HL-60/S4 treated with retinoic acid at 250 ng/mL for 4 days and 3 days (cell line): ENCODE results near the gene OPN4.
"Not testable (repeated sequence)": the region's sequence is repeated elsewhere in the genome, so short reads cannot be mapped to it uniquely, and the experiment has no call there.

Source experiments
- in situ Hi-C: fragments of 300-500 bp; cut with MboI; formaldehyde crosslinking; loops from 2 replicates; pipeline ENCODE4 v1.7.0; 2022; ENCODE audit warnings: low sequenced_read_pairs

Gene OPN4, protein sequence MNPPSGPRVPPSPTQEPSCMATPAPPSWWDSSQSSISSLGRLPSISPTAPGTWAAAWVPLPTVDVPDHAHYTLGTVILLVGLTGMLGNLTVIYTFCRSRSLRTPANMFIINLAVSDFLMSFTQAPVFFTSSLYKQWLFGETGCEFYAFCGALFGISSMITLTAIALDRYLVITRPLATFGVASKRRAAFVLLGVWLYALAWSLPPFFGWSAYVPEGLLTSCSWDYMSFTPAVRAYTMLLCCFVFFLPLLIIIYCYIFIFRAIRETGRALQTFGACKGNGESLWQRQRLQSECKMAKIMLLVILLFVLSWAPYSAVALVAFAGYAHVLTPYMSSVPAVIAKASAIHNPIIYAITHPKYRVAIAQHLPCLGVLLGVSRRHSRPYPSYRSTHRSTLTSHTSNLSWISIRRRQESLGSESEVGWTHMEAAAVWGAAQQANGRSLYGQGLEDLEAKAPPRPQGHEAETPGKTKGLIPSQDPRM

DNA sequence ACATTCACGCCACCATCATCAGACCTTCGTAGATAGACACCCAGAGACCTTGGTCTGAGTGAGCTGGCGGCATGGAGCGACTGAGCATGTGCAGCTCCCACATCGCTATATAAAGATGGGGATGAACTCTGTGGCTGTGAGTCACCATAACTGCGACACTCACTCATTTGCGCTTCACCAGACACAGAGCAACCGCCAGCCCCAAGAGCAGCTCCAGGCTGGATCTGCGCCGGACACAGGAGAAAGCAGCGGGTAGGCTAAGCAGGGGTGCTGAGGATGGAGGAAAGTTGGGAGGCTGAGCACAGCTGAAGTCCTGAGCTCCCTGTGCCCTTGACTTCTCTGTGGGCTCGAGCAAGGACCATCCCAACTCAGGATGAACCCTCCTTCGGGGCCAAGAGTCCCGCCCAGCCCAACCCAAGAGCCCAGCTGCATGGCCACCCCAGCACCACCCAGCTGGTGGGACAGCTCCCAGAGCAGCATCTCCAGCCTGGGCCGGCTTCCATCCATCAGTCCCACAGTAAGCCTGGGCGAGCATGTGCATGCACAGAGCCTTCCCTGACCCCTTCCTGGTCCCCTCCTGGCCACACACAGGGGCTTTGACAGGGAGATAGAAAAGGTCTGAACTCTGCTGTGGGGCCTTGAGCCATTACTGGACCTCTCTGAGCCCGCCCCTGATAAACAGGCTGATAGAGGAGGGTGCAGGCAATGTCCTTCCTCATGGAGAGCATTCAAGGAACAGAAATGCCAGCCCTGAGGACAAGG lies at the start of gene OPN4:
TSS of gene OPN4 (plus strand) at position 137 of the 762 bp plus-strand sequence. CDS start at position 374, 237 bp downstream.
- in situ Hi-C loops: no loop called here

DNA sequence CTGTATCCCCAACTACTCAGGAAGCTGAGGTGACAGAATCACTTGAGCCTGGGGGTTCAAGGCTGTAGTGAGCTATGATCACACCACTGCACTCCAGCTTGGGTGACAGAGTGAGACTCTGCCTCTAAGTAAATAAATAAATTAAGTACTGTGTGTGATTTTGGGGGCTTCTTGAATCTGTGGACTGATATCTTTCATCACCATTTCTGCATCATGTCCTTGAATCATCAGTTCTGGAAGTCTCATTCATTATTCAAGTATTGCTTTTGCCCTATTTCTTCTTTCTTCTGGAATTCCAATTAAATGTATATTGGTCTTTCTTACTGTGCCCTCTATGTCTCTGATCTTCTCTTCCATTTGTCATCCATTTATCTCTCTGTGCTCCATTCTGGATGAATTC lies 46.7 kb upstream of the OPN4 start:
- in situ Hi-C loops: no loop called here

DNA sequence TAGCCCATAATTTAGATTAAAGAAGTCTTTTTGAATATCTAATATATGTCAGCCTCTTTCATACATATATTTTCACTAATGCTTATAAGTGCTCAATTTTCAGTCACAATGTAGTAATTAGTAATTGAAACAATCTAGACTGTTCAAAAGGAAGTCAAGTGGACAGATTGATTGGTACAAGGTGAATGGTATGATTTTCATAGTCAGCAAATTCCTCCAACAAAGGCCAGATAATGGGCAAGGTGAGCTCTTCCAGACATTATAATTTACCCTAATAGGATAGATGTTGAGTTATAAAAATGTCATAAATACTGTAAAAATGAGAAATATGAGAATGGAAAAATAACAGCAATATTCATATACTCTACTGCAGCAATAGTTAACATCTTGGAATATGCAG lies 44.4 kb upstream of the OPN4 start:
- in situ Hi-C loops: no loop called here

DNA sequence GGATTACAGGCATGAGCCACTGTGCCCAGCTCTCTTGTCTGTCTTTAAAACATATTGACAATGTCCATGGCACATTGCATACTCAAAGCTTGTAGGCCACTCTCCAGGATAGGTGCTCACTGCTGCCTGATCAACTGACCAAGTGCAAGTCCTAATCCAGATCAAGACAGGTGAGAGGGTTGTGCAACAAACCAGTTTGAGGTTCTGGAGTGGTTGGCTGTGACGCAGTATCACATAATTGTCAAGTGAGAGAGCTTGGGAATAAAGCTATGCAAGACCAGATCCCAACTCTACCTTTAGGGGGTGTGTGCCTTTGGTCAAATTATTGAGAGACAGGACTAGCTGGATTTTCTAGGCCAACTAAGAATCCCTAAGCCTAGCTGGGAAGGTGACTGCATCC lies 43.0 kb upstream of the OPN4 start:
- in situ Hi-C loops: no loop called here

DNA sequence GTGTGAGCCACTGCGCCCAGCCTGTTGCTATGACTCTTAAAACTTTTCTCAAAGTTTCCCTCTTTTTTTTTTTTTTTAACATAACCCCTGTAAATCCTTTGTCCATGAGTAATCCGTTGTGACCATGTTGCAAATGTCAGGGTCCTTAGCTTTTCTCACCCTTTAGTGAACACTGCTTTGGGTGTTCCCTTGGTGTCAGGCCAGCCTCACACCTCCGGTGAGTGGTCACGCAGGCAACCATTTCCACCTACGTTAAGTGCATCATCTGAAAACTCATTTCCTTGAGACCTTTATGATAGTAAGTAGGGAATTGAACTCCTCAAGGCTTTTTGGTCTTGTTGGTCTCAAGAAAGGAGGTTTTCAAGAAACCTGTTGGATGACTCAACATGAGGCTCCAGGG lies 41.3 kb upstream of the OPN4 start:
- in situ Hi-C loops: no loop called here

DNA sequence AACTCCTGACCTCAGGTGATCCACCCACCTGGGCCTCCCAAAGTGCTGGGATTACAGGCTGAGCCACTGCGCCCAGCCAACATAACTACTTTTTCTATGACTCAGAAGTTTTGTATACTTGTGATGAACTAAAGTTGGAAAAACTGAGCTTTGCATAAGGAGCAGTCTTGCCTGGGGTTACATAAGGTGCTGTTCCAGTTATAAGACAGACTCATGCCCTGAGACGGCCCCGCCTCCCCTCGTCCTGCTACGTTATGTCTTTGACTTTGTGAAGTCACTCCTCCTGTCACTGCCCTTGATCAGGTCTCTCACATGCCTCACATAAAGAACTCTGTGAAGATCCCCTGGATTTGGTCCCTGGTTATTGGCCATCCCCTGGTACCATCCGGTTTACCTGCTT lies 40.4 kb upstream of the OPN4 start:
- in situ Hi-C loops: no loop called here

DNA sequence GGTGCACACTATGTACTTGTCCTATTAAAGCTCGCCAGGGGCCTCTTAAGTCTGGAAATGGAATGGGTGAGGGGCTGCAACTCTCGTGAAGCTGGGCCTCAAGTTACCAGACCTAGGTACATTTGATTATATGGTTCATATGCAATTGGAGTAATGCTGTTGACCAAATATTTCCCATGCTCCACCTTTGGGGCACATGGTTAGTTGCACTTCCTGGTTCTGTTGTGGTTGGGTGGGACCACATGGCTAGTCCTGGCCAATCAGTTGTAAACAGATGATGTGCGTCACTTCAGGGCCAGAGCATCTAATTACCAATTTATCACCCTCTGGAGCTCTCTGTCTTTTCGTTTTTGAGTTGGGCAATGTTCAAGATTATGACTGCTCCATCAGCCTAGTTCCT lies 39.5 kb upstream of the OPN4 start:
- in situ Hi-C loops: no loop called here

DNA sequence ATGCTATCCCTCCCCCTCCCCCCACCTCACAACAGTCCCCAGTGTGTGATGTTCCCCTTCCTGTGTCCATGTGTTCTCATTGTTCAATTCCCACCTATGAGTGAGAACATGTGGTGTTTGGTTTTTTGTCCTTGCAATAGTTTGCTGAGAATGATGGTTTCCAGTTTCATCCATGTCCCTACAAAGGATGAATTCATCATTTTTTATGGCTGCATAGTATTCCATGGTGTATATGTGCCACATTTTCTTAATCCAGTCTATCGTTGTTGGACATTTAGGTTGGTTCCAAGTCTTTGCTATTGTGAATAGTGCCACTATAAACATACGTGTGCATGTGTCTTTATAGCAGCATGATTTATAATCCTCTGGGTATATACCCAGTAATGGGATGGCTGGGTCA lies 37.1 kb upstream of the OPN4 start:
- in situ Hi-C loops: not testable (repeated sequence)

DNA sequence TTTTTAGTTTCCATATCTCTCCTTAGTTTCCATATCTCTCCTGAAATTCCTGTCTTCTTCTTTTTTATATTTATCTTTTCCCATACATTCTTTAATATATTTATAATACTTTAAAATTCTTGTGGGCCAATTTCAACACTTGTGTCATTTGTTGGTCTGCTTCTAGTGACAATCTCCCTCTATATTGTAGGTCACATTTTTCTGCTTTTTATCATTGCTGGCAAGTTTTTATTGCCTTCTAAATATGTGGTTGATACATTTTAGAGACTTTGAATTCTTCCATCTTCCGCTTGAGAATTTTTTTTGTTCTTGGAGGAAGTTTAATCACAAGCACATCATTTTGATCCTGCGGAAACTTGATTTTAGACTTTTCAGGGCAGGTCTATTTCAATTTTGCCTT lies 26.0 kb upstream of the OPN4 start:
- in situ Hi-C loops: no loop called here

DNA sequence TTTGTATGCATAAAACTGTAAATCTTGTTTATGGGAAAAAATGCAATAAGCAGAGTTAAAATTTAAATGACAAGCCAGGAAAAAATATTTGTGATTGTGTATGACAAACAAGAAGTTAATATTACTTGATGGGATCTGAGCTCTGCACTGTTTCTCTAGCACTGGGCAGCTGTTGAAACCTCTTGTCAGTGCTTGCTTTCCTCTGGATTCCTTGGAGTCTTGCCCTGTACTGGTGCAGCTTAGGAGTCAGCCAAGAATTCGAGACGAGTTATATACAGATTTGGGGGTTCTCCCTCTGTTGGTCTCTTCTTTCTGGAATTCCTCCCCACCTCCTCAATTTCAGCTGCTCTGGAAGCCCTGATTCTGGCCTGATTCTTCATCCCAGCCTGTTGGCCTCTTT lies 24.3 kb upstream of the OPN4 start:
- in situ Hi-C loops: no loop called here

DNA sequence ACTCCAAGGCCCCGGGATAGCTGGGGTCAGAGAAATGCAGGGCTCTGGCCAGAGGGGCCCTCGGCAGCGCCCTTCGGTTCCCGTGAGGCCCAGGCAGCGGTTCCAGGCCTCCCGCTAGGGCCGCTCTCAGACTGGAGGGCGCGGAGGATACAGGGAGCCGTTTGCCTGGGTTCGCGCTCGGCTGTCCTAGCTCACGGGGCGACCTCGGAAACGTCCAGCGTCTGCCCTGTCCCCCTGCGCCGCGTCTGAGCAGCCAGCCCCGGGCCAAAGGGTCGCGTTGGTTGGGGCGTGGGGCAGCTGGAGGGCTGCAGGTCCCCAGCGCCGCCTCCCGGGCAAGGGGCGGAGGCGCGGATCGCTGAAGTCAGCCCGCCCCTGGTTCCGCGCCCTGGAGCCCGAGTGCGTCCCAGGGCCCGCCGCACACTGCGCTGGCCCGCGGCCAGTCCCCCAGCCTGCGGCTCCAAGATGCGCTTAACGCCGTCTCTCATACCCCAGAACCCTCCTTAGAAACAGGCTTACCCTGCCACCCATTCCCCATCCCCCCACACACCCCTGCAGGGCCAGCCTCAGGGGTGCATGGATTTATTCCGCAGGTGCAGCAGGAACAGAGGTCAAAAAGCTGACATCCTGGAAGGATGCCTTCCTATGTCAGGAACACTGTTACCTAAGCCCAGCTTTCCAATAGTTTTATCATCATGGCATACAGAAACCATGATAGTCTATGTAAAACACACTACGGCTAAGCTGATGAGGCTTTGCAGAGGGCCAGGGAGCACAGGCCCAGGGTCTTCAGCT lies 22.1 kb upstream of the OPN4 start:
- in situ Hi-C loops: no loop called here

DNA sequence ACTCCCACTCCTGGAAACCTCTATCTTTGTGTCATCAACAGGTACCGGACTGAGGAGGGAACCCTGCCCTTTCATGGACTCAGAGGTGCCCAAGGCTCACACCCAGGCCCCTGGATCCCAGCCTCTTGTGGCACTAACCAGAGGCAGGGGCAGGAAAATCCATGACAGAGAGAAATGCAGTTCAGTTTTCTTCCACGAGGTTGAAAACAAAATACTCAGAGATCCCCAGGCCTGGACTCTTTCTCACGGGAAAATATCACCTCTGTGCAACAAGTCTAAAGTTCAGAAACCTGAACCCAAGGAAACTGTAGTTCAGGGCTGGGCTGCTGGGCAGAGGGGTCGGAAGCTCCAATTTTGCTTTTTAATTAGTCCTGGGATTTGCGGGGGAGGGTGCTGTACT lies 21.4 kb upstream of the OPN4 start:
- in situ Hi-C loops: no loop called here

DNA sequence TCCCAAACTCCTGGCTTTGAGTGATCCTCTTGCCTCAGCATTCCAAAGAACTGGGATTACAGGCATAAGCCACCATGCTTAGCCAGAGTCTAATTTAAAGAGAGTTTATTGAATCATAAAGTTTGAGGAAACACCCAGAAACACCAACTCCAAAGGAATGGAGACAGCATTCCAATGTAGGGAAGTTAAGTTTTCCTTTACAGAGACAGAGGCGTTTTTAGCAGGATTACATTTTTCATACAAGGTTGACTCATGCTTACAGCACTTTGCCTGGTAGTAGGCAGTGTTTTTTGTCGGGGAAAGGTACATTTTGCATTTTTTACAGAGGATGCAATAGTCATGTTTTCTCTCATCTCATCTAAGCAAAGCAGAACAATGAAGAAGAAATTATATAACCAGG lies 18.9 kb upstream of the OPN4 start:
- in situ Hi-C loops: no loop called here

DNA sequence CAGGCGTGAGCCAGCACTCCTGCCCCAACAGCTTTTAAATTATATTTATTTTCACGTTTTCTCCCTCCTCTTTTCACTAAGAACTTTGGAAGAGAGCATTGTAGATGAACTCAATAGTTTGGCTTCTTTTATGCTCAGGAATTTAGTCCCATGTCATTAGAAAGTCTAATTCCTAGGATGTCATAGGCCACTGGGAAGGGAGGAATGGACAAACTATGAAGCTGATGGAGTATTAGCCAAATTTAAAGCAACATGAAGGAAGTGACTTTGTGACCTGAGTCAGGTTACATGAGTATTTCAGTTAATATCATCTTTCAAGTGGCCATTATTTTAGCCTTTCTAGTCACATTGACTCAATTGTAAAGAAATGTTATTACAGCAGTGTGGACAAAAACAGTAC lies 18.0 kb upstream of the OPN4 start:
- in situ Hi-C loops: no loop called here

DNA sequence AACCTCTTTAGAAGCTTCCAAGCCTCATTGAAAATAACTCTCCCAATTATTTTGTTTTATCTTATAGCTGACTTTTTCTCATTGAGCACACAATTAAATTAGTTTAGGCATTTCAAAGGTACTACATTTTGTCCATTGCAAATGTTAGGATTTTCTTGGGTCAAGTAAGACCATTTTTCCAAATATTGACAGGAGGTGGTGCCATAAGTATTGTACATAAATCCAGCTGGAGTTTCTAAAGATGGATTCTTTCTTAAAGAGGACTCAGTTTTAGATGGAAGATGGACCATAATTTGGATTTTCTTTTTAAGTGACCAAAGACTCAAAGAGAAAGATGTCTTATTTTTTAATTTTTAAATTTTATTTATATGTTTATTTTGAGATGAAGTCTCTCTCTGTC lies 12.3 kb upstream of the OPN4 start:
- in situ Hi-C loops: no loop called here

DNA sequence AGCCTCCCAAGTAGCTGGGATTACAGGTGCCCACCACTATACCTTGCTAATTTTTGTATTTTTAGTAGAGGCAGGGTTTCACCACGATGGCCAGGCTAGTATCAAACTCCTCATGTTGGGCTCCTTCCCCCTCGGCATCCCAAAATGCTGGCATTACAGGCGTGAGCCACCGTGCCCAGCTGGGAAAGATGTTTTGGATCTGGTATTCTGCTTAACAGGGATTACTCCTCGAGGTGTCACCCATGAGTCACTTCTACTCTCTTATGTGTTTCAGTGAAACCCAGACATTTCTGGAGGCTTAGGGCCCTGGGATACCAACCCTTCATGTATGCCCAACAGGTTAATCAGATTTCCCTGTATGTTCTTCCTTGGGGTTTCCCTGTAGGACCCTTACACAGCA lies 11.8 kb upstream of the OPN4 start:
- in situ Hi-C loops: no loop called here

DNA sequence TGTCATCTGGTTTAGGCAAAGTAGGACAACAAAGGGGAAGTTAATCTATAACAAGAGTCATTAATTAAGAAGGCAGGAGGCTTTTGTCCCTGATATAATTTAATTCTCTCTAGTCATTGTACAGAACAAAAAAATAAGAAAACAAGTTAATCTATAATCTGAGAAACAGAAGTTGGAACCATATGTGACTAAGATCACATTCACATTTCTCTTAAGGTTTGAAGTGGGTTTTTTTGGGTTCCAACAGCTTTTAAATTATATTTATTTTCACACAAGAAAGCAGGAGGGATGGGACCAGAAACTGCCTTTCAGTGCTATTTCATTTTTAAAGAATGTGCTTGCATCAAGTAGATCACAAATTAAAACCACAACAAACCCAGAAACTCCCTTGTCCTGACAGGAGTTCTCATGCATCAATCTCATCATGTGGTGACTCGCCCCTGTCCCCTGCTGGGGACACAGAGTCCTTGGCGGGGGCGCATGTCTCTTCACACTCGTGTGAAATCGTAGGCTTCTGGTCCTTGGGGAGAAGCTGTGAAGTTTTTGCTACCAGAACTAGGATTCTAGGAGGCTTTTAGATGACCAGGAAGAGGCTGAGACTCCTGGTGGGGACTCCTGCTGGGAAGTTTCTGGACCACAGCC lies 10.1 kb upstream of the OPN4 start:
- in situ Hi-C loops: no loop called here

DNA sequence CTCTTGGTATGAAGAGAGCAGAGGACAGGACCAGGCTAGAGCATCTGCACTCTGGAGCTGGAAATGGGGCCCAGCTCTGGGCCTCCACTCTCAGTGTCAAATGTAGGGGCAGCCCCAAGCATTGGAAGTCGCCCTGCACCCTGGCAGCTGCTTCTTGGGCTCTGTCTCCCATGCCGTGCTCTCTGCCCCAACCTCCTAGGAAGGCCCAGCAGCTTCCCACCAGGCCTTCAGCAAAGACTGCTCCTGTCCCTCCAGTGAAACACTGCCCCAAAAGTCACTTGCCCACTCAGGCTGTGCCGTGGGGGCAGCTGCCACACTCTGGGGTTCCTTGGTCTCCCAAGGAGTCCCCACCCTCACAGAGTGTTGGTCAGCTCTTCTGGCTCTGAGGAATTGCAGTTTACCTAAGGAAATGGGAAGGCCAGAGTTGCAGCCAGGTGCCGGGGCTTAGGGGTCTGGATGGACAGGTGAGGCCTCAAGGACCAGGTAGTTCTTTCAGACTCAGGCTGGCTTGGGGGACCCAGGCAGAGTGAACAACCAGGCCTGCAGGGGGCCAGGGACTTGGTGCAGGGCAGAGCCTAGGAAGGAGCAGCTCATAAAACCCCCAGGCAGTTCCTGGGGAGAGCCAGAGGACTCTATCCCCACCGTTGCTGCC lies 9.4 kb upstream of the OPN4 start:
- in situ Hi-C loops: no loop called here

DNA sequence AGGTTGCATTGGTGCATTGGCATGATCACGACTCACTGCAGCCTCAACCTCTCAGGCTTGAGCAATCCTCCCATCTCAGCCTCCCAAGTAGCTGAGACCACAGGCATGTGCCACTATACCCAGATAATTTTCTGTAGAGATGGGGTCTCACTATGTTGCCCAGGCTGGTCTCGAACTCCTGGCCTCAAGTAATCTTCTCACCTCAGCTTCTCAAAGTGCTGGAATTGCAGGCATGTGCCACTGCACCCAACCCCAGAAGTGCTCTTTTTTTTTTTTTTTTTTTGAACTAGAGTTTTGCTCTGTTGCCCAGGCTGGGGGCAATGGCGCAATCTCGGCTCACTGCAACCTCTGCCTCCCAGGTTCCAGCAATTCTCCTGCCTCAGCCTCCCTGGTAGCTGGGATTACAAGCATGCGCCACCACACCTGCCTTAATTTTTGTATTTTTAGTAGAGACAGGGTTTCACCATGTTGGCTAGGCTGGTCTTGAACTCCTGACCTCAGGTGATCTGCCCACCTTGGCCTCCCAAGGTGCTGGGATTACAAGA lies 8.7 kb upstream of the OPN4 start:
- in situ Hi-C loops: not testable (repeated sequence)

DNA sequence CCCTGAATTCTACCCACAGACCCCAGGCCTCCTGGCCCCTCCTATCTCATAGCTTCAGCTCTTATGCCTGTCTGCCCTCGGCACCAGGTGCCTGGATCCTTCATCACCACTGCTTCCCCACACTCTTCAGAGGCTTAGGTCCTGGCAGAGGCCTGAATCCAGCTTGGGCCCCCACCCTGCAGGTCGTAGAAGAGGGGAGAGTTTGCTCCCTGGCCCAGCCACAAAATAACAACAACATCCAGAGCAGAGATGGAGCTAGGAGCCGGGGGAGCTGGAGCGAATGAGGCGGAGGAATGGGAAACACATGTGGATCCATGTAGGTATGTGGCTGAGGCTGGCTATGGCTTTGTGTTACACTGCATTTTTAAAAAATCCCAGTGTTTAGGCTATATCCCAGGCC lies 7.8 kb upstream of the OPN4 start:
- in situ Hi-C loops: no loop called here
